Embryonic facial prominence (tissue), 1 donor: ENCODE measurements around the gene CACNG4.

ENCODE experiments used
- DNase-seq: peaks from one replicate; pipeline ENCODE4 v3.0.0-alpha.2; 2016; ENCODE audit errors: extremely low spot score

The CACNG4 gene

DNA sequence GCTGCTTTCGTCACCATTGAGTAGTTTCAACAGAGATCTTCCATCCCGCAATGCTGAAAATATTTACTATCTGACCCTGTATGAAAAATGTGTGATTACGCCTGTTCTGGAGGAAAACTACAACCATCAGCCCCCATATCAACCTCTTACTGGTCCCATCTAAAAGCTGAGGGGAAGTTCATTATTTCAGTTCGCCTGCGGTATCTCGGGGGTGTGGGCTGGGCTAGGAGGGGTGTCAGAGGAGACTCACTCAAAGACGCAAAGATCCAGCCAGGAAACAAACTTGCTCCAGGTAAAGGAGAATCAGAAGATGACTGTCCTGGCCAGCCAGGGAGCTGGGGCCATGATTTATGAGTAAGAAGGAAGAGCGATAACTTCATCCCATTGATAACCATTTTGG, 93.5 kb downstream of the CACNG4 start:
- DNase-seq = no peak

DNA sequence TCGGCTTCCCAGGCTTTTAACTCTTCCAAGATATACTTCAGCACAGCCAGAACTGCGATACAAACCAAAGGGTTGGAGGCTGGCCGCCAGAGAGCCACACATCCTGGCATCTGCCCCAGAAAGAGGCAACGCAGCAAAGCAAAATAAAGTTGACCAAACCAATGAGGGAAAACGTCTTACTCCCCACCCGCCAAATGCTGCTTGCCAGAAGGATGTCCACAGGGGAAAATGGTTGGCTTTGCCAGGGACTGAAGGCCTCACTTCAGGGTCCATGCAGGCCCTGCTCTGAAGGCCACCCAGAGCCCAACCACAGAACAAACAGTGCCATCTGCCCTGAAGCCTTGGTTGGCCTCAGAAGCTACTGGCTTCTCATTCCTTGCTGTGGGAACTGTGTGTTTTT, 94.9 kb downstream of the CACNG4 start:
- no peak for DNase-seq

DNA sequence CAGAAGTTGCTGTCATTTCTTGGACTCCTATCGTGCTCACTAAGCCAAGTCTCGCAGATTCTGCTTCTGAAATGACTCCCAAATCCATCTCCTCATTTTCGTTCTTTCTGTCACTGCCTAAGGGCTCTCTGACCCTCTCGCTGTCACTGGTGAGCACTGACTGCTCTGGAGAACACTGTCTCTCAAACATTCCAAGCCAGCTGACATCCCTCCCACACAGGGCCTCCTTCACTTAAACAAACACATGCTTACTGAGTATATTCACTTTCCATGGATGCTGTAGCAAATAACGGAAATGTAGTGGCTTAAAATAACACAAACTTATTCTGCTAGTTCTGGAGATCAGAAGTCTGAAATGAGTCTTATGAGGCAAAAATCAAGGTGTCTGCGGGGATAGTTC, 98.6 kb downstream of the CACNG4 start:
- no peak for DNase-seq

DNA sequence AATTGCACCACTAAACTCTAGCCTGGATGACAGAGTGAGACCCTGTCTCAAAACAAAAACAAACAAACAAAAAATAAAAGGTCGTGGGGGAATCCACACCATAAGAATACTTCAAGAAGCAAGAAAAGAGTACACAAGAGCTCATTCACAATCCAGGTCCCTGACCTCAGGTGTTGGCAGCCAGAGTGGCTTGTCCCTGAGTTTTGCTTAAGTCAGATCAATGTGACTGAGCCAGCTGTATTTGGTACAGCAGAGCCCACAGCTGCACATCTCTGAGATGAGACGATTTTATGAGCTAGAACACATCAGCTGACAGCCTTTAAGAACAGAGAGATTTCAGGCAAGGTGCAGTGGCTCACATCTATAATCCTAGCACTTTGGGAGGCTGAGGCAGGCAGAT, 102.2 kb downstream of the CACNG4 start:
- no peak for DNase-seq

DNA sequence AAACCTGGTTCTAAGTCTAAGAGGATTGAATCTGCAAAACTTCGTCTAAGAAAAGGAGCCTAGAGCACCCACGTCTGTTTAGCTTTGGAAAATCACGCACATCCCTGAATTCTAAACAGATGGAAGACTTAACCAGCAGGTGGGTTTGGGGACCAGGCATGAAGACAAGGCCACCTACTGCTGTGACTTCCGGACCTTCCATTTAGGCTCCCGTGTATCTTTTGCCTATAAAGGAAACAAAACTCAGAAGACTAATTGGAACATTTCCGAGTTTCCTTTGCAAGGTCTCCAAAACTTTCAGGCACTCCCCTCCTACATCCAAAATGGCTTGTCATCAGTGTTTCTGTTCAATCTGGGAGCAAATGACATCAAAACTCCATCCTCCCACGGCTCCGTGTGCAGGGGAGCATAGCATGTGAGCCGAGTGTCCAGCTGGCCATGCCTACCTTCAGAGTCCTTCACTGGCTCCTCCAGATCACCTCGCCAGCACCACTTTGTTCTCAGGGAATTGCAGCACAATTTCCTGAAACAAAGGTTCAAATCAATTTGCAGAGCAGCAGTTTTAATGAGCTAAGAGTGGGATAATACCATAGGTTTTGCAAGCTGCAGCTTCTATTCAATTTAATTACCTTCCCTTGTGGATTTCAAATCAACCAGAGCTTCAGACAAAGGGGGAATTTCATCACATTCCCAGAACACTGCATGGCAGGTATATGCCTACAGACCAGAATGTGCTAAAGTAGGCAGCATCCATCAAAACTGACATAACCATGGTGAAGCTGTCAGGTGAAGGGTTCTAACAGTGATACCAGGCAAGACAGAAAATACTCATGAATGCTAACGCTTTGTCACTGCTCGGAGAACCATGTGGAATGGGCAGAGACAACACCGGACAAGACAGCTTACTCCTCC, 103.3 kb downstream of the CACNG4 start:
- DNase-seq = no peak

DNA sequence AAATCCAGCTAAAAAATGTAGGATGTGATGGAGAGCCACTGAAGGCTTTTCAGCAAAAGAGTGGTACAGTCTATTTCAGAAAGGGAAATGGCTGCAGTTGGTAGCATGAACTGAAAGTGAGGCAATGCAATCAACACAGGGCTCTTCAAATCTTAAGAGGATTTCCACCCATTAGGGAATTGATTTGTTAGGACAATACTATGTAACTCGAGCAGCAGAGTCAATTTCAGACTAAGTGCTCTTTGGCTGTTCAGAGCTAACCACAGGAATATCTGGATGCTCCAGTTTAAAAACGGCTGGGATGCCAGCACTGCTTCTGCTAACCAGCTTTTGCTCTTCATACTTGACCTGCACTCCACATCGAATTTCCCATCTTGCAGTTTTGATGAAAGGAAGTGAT, 104.5 kb downstream of the CACNG4 start:
- DNase-seq = no peak

DNA sequence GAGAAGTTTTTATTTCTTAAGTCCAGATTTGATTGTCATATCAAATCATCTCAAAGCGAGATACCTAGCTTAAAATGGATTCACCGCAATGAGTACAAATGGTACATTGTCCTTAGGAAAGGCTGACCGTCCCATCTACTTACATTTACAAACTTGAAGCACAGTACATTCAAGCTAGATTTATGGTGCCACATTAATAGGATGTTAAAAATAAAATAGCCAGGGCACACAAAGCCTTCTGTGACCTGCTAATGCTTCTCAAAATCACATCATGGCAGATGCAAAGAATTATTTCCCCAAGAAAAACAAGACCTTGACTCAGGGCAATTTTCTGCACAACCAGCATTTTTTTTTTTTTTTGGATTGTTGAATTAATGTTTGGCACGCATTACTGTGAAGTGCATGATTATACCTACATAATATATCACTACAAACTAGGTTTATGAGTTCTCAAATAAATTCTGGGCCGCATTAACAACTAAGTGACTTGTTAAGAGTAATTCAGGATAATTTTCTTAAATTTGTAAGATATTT, 105.2 kb downstream of the CACNG4 start:
- DNase-seq = no peak

DNA sequence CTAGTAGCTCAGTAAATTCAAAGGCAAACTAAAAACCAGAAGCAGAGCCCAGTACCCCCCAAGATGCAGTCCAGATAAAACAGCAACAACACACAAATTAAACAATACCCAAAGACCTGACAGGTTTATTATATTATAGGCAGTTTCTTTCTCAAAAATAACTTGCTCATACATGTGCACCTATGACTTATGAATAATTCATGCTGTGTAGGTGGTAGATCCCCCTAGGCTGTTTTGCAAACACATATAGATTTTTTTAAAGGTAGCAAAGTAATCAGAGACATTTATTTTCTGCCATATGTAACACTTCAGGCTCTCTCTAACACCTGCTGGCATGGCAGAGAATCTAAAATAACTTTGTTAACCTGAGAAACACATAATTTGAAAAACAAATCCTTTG, 107.1 kb downstream of the CACNG4 start:
- DNase-seq = no peak

DNA sequence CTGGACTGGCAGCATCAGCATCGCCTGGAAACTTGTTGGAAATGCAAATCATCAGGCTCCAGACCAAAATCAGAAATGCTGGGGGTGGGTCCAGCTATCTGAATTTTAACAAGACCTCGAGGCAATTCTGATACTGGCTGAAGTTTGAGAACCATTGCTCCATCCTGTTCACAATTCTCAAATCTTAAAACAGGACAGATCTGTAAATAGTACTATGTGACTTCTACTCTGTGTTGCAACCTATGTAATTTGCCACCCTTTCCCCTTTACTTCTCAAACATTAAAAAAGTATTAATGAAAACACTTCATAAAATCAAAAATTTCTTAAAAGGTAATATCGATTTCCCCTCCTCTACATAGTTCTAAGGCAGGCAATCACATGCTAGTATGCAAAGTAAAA, 108.4 kb downstream of the CACNG4 start:
- DNase-seq = no peak

DNA sequence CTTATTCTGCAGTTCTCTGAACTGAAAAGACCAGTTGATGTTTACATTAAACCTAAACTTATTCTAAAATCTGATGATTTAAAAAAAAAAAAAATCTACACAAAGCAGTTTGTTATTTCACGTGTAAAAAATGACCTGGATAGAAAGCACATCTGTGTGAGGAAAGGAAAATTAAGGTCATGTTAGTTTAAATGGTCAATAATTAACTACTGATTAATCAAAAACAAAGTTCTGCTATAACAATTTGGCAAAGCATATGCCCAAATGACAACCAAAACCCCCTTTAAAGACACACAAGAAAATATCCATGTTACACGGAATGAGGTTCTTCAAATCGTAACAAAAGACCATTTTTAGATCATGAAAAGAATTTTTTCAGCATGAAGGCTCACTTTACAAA, 110.3 kb downstream of the CACNG4 start:
- DNase-seq = no peak

DNA sequence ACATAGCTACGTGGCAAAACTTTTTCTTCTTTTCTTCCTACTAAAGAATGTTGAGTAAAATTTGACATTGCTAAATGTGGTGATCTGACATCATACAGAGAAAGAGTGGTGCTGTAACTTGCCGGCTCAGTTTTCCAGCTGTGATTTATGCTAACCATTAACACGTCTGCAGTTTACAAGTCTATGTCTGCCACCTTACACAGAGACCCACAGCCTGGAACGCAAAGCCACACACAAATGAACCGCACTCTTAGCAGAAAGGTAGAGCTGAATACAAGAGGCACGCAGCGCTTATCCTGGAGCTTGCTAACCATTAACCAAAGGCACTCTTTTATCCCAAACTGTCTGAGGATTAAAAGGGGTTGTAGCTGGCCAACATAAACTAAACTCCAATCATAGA, 111.8 kb downstream of the CACNG4 start:
- DNase-seq = no peak

DNA sequence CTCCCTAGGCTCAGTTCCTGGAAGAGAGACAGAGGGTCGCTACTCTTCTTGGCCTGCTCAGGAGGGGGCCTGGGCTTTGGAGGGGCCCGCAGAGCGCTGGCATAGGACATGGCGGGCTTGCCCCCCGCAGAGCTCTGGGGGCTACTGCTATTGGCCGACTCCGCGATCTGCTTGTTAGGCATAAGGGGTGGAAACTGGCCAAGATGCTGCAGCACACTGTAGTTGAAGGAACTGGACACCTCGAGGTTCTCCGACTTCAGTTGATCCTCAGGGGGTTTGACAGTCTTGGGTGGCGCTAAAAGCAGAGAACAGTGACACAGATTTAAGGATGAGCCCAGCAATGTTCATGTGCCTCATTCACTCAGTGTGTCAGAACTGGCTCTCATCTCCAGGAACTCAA, 113.8 kb downstream of the CACNG4 start:
- no peak for DNase-seq

DNA sequence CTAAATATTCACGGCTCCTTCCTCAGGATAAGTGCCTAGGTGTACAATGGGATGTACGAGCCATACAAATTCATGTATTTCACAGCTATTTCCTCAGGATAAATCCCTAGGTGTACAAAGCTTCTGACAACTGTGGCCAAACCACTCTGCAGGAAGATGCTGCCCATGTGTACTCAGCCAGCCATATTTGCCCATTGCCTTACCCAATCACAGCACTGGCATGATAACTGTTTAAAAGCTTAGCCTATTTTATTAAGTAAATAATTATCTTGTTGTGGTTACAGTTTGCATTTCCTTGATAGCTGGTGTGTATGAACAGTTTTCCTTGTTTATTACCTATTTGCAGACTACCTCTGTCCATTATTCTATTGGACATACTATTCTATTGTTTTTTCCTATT, 115.0 kb downstream of the CACNG4 start:
- no peak for DNase-seq

DNA sequence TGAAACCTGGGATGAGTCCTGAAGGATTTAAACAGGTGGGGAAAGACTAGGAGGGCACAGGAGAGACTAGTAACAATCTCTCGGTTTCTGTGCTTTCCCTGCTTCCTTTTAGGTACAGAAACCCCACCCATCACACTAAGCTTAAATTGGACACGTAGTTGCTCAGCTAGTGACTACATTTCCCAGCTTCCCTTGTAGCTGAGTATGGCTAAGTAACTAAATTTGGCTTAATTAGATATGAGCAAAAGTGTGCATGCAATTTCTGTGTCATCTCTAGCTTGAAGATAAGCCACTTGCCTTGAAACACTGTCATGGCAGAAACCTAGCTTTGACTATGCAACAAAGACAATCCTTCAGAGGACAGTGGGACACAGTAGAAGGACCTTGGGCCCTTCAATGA, 116.3 kb downstream of the CACNG4 start:
- DNase-seq = no peak

DNA sequence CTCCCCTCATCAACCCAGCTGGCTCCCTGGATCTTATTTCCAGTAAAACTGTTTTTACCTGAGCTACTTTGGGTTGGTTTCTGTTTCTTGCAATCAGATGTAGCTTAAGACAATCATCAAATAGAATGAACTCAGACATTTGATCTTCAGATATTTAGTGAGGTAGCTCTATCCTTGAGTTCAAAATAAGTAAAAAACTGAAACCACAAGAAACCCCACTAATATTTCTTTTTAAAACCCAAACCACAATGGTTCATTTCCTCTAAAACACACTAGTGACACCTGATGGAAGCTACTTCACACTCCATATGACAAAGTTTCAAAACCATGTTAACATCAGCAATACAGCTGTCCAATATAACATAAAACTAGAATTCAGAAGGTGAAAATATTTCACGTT, 117.6 kb downstream of the CACNG4 start:
- DNase-seq = no peak
